Left cardiac atrium (tissue), 4 donors: ENCODE results near the gene MGAT5B. TPM values are rescaled to one million over a fixed set of nuclear protein-coding genes. Genes with fewer than 3 reads are reported as not detected.
"Not testable (repeated sequence)": the region's sequence is repeated elsewhere in the genome, so short reads cannot be mapped to it uniquely, and the experiment has no call there.

ENCODE experiments used
- ATAC-seq, 2 donors: fragments of 200-7000 bp; cut with Tn5 transposase; one replicate each; pipeline ENCODE4 v1.9.1; 2020; ENCODE audit warnings: mild to moderate bottlenecking in 2 of 2, moderate library complexity in 2 of 2
- DNase-seq: peaks from one replicate; pipeline ENCODE4 v3.0.0-alpha.2; 2020
- intact Hi-C, 2 donors: fragments of 100-400 bp; cut with DNase I; formaldehyde crosslinking; loops; one replicate each; pipeline versions ENCODE4 v1.14.1 to v1.15.1; 2022 to 2023
- long read RNA-seq: library from polyadenylated mRNA; unstranded; transcript quantifications from one replicate; pipeline ENCODE4 v2.0.0, GENCODE V29; 2021
- total RNA-seq, 2 donors: library from RNA; stranded (reverse); fragmentation: NEBNext Ultra II Directional; extraction: Animal tissue kit (Norgen Biotek cat#: 25700); gene quantifications; one replicate each; pipeline ENCODE4 v1.2.1, GENCODE V29; 2021
- donor health status: DM: no; HTN: yes; CAD: no.
- donor health status: DM: no; HTN: yes; CAD: no; lungs with severe emphysema.
- donor health status: DM: yes; HTN: yes; CAD: no.
- donor health status: Dilated cardiomyopathy.

MGAT5B gene
- under 1 TPM; 0.15 to 0.21 TPM for total RNA-seq
- long read RNA-seq, result 0 reads

- intact Hi-C loops, result loop anchor here (2.0 kb wide), 1 partner anchor 189 kb away; no protein-coding TSS in a partner anchor
- peak; percentile 87 for DNase-seq
- peak; percentile 97 for ATAC-seq
These were observed at the start of gene MGAT5B for GRCh38 chr17:76868176-76868668. Gene MGAT5B (plus strand): TSS chr17:76868404. CDS start chr17:76869030, 626 bp downstream.

DNA sequence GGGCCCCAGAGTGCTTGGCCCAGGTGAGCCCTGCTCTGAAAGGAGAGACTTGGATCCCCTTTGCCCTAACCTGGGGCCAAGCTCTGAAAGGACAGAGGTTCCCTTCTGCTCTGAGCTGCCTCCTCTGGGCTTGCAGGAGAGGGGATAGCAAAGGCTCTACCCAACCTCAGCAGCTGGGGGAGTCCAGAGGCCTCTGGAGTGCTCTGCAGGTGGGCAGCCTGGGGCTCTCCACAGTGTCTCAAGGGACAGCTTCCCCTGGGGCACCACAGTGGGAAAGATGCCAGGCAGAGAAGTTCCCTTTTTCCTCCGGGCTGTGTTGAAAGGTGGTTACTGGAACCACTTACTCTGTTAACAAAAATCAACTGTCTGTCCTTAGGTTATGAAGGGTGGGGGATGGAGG, 48.2 kb upstream of the MGAT5B start:
- ATAC-seq (no peak), DNase-seq (no peak)
- intact Hi-C loops, result no loop called here

- intact Hi-C loops, result no loop called here
- ATAC-seq (no peak), DNase-seq (no peak)
These were observed 47.6 kb upstream of the MGAT5B start for GRCh38 chr17:76820561-76820960.

DNA sequence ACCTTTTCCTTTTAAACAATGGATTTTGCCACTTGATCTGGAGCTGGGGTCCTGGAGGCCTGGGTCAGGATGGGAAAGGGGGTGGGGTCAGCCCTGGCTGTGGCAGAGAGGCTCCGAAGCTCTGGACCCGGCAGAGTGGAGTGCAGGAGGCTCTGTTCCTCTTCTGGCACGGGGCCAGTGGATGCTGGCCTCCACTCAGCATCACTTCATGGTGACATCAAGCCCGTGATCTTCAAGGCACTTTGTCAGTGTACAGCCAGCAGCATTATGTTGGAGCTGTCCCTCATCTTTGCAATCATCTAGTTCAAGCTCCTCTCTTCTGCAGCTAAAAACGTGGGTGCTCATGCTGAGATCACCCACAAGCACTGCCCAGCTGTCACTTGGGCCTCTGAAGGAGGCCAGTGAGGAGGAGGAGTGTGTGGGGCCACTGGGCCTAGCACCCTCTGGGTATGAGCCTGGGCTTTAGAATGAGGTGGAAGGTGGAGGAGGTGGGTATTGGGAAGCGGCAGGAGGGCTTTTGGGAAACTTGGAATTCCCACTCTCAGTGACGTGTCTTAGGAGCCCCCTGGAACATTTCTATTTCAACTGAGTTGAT, 45.9 kb upstream of the MGAT5B start:
- intact Hi-C loops, result no loop called here
- DNase-seq (no peak), ATAC-seq (no peak)

DNA sequence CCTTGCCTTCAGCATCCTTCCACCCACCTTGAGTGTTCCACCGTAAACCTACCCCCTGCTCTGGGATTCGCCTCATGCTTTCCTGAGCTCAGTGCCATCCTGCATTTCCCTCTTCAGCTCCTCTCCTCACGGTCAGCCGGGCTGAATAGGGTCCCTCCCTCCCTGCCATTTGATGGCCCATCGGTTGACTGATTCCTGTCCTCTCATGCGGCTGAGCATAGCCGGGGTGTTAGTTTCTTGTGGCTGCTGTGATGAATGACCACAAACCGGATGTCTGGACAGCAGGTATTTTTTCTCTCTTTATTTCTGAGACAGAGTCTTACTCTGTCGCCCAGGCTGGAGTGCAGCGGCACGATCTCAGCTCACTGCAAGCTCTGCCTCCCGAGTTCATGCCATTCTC, 44.1 kb upstream of the MGAT5B start:
- no peak for DNase-seq
- no peak for ATAC-seq
- intact Hi-C loops, result no loop called here

GRCh38 chr17:76826330-76827068, 41.7 kb upstream of the MGAT5B start:
- DNase-seq (no peak), ATAC-seq (no peak)
- intact Hi-C loops, result no loop called here

- DNase-seq (no peak), ATAC-seq (no peak)
- intact Hi-C loops, result no loop called here
These were observed 40.5 kb upstream of the MGAT5B start for GRCh38 chr17:76827736-76828135.

- intact Hi-C loops, result no loop called here
- ATAC-seq, result no peak
- no peak for DNase-seq
These were observed 37.1 kb upstream of the MGAT5B start for GRCh38 chr17:76830987-76831715.

DNA sequence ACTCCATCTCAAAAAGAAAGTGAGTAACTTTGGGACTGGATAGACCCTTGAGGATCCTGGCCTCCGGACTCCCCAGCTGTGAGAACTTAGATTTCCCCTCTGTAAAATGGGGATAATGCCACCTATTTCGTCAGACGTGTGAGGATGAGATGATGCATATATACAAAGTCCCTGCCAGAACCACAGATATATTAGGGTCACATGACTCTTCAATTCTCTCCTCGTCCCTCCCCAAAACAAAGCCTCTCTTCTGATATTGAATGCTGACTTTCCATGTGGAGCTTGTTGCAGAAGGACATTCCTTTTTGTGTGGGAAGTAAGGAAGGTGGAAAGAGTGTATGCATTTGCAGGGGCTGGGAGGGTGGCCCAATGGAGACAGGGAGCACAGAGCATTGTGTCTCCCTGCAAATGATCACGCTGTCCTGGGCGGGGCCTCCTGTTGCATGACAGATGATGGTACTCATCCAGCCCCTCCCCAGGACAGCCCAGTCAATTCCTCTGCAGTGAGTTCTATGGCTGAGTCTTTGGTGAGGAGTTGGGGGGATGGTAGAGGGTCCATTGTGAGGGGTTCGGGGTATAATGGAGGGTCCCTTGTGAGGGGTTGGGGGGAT, 35.1 kb upstream of the MGAT5B start:
- DNase-seq (no peak), ATAC-seq (no peak)
- intact Hi-C loops, result no loop called here

DNA sequence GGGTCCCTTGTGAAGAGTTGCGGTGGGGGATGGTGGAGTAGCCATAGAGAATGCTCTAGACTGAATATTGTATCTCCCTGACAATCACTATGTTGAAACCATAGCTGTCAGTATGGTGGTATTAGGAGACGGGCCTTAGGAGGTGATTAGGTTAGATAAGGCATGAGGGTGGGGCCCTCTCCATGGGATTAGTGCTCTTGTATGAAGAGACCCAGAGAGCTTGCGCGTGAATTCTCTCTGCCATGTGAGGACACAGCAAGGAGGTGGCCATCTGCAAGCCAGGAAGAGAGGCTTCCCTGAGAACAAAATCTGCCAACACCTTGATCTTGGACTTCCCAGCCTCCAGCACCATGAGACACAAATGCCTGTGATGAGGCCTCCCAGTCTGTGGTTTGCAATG, 34.5 kb upstream of the MGAT5B start:
- no peak for ATAC-seq
- DNase-seq, result no peak
- intact Hi-C loops, result no loop called here

- ATAC-seq, result no peak
- DNase-seq, result no peak
- intact Hi-C loops, result no loop called here
These were observed 33.3 kb upstream of the MGAT5B start for GRCh38 chr17:76834870-76835269.

DNA sequence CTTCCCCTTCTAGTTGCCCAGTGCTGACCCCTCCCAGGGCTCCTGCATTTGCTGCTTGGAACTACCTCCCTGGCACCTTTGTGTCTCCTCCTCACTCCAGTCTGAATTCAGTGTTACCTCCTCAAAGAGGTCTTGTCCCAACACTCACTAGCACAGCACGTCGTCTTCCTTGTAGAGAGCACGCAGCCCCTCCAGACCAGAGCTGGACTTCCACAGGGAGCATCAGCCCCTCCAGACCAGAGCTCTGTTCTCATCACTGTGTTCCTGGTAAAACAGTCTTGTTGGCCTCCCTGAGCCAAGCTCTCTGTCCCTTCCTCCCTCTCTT, 27.8 kb upstream of the MGAT5B start:
- intact Hi-C loops, result no loop called here
- ATAC-seq (no peak), DNase-seq (no peak)

- no peak for DNase-seq
- intact Hi-C loops, result no loop called here
- ATAC-seq, result no peak
These were observed 27.1 kb upstream of the MGAT5B start for GRCh38 chr17:76840884-76841775.

GRCh38 chr17:76841776-76842405, 26.3 kb upstream of the MGAT5B start:
- DNase-seq (no peak), ATAC-seq (no peak)
- intact Hi-C loops, result no loop called here

- ATAC-seq, intact Hi-C loops, DNase-seq: not testable (repeated sequence)
These were observed 25.1 kb upstream of the MGAT5B start for GRCh38 chr17:76843068-76843467.

DNA sequence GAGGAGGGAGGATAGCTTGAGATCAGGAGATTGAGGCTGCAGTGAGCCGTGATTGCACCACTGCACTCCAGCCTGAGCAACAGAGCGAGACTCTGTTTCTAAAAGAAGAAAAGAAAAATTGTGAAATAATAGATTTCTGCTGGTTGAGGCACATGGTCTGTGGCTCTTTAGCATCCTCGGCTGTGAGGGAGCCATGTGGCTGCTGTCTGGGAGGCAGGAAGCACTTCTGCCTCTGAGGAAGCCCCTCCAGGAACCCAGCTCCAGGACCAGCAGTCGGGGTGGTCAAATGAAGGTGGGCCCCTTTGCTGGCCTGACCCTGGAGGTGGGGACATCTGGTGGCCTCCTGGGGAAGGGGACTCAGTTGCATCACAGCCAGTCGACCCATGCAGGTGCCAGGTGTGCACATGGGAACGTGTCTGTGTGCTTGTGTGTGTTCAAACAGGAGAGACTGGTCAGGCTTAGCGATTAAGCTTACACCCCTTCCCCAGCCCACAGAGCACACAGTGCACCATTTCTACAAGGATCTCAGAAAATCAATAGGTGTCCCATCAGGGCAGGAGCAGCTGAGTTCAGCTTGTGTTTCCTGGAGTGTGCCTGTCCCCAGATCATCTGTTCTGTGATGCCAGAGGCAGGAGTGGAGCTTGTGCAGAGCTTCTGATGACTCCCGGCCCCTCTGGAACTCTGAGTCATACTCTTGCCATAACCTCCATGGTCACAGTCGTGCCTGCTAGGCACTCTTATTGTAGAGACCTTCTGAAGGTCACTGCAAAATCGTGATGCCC, 24.3 kb upstream of the MGAT5B start:
- intact Hi-C loops, result no loop called here
- DNase-seq, result no peak
- no peak for ATAC-seq

DNA sequence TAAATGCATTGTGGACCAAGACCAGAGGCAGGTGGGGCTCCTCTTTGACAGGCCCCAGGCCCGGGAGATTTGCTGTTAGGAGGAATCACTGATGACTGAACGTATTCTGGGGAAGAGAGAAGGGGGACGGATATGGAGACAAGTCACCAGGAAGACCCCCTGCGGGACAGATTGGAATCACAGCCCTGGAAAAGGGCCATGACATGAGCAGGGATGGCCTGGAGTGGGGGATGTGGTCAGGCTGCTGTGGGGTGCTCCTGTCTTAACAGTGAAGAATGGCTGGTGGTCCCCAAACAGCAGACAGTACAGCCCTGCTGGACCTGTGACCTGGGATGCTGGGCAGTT, 23.7 kb upstream of the MGAT5B start:
- no peak for ATAC-seq
- intact Hi-C loops, result no loop called here
- no peak for DNase-seq

GRCh38 chr17:76844846-76845245, 23.4 kb upstream of the MGAT5B start:
- DNase-seq (no peak), ATAC-seq (no peak)
- intact Hi-C loops, result no loop called here
